IMR-90 (cell line): ENCODE data around the gene EXT2. TPM values are rescaled to one million over a fixed set of nuclear protein-coding genes. Genes with fewer than 3 reads are reported as not detected.
A peak's percentile ranks its signal among the peaks of the same experiment; 100 is the strongest.

ENCODE experiments used
- ATAC-seq: fragments of 200-7000 bp; cut with Tn5 transposase; 2 replicates; pipeline ENCODE4 v1.9.1; 2020; ENCODE audit warnings: low read depth, mild to moderate bottlenecking, moderate library complexity
- BruUV-seq: library from RNA; stranded (reverse); fragments of 400-500 nt; replicated peaks from 2 replicates; lab custom pipeline; 2021; lab: Mats Ljungman, UMichigan
- CTCF ChIA-PET: fragments of 300-600 bp; formaldehyde crosslinking; extraction: SDS; loops from one replicate; lab custom pipeline; 2021; ENCODE audit warnings: antibody characterized with exemption; lab: Yijun Ruan, JAX
- POLR2A ChIA-PET: fragments of 300-600 bp; sonication (Branson Sonifier 250); formaldehyde crosslinking; loops from one replicate; lab custom pipeline; 2022; ENCODE audit warnings: antibody characterized with exemption; ENCODE audit not compliant: unreplicated experiment; lab: Charles Lee
- DNase-seq: peaks from one replicate; pipeline ENCODE4 v3.0.0; 2013
- H2AFZ ChIP-seq: replicated peaks from 2 replicates; pipeline ENCODE3; 2013; ENCODE audit warnings: low read length, mild to moderate bottlenecking; ENCODE audit not compliant: poor library complexity
- H2AK5ac ChIP-seq: 2 replicates; pipeline ENCODE4 v1.6.1; 2013; ENCODE audit warnings: low read depth, low read length, inconsistent platforms
- H2AK9ac ChIP-seq: replicated peaks from 2 replicates; pipeline ENCODE3; 2013; ENCODE audit warnings: mild to moderate bottlenecking, low read depth, low read length, moderate library complexity; ENCODE audit not compliant: poor library complexity
- H2BK120ac ChIP-seq: 2 replicates; pipeline ENCODE4 v1.6.1; 2013; ENCODE audit warnings: low read depth, low read length, inconsistent platforms
- H2BK15ac ChIP-seq: 3 replicates; pipeline ENCODE4 v1.6.1; 2013; ENCODE audit warnings: low read depth, low read length, inconsistent platforms
- H2BK20ac ChIP-seq: 2 replicates; pipeline ENCODE4 v1.6.1; 2013; ENCODE audit warnings: low read depth, mild to moderate bottlenecking, inconsistent platforms, low read length, moderate library complexity
- H2BK5ac ChIP-seq: 2 replicates; pipeline ENCODE4 v1.6.1; 2013; ENCODE audit warnings: mild to moderate bottlenecking, low read depth, low read length, inconsistent platforms; ENCODE audit not compliant: poor library complexity, severe bottlenecking
- H3K14ac ChIP-seq: replicated peaks from 2 replicates; pipeline ENCODE4 v1.6.1; 2013; ENCODE audit warnings: low read depth, low read length, inconsistent platforms
- H3K18ac ChIP-seq: 2 replicates; pipeline ENCODE4 v1.6.1; 2013; ENCODE audit warnings: low read depth, low read length, control low read depth
- H3K23ac ChIP-seq: 2 replicates; pipeline ENCODE4 v1.6.1; 2013; ENCODE audit warnings: low read depth, low read length, inconsistent platforms
- H3K27ac ChIP-seq: 2 replicates; pipeline ENCODE4 v1.5.1; 2013; ENCODE audit warnings: mild to moderate bottlenecking, control low read depth, low read length; ENCODE audit not compliant: insufficient read depth
- H3K27me3 ChIP-seq: 2 replicates; pipeline ENCODE4 v1.6.1; 2013; ENCODE audit warnings: low read length; ENCODE audit not compliant: control insufficient read depth, insufficient read depth
- H3K36me3 ChIP-seq: 2 replicates; pipeline ENCODE4 v1.6.1; 2013; ENCODE audit warnings: low read length, mixed read lengths; ENCODE audit not compliant: control insufficient read depth, insufficient read depth
- H3K4ac ChIP-seq: 2 replicates; pipeline ENCODE4 v1.6.1; 2013; ENCODE audit warnings: low read depth, low read length, inconsistent platforms
- H3K4me1 ChIP-seq: 2 replicates; pipeline ENCODE4 v1.6.1; 2013; ENCODE audit warnings: low read length, mixed read lengths; ENCODE audit not compliant: control insufficient read depth, insufficient read depth
- H3K4me2 ChIP-seq: 2 replicates; pipeline ENCODE4 v1.6.1; 2013; ENCODE audit warnings: low read depth, mild to moderate bottlenecking, control low read depth, low read length, moderate library complexity
- H3K4me3 ChIP-seq: 2 replicates; pipeline ENCODE4 v1.5.1; 2013; ENCODE audit warnings: low read depth, mild to moderate bottlenecking, control low read depth, low read length, moderate library complexity; ENCODE audit not compliant: insufficient read depth
- H3K56ac ChIP-seq: 2 replicates; pipeline ENCODE4 v1.6.1; 2013; ENCODE audit warnings: low read length, inconsistent platforms; ENCODE audit not compliant: insufficient read depth; ENCODE audit errors: extremely low read depth
- H3K79me1 ChIP-seq, 2 experiments: 2 replicates each; pipeline ENCODE4 v1.6.1; 2013; ENCODE audit warnings: low read length in 2 of 2, inconsistent platforms in 1 of 2, low read depth in 1 of 2
- H3K9ac ChIP-seq: 2 replicates; pipeline ENCODE4 v1.6.1; 2013; ENCODE audit warnings: low read depth, low read length, control low read depth
- H3K9me1 ChIP-seq: 2 replicates; pipeline ENCODE4 v1.6.1; 2013; ENCODE audit warnings: low read length, inconsistent platforms; ENCODE audit not compliant: insufficient read depth
- H3K9me3 ChIP-seq: 2 replicates; pipeline ENCODE4 v1.6.1; 2013; ENCODE audit warnings: low read length; ENCODE audit not compliant: control insufficient read depth, insufficient read depth
- H4K20me1 ChIP-seq: 2 replicates; pipeline ENCODE4 v1.6.1; 2013; ENCODE audit warnings: low read length, inconsistent platforms; ENCODE audit not compliant: insufficient read depth
- H4K5ac ChIP-seq: 2 replicates; pipeline ENCODE4 v1.6.1; 2013; ENCODE audit warnings: mild to moderate bottlenecking, low read depth, low read length, control low read depth
- H4K8ac ChIP-seq, 2 experiments: 2 replicates each; pipeline ENCODE4 v1.6.1; 2013; ENCODE audit warnings: low read depth in 2 of 2, low read length in 2 of 2, control low read depth in 1 of 2, inconsistent platforms in 1 of 2
- H4K91ac ChIP-seq: 2 replicates; pipeline ENCODE4 v1.6.1; 2013; ENCODE audit warnings: low read depth, low read length, inconsistent platforms; ENCODE audit not compliant: insufficient read depth
- BHLHE40 ChIP-seq: fragments of 150-350 bp; IDR thresholded peaks from 2 replicates; pipeline ENCODE4 v1.6.1; 2016; ENCODE audit warnings: mild to moderate bottlenecking, low read depth, low read length
- CEBPB ChIP-seq: IDR thresholded peaks from 2 replicates; pipeline ENCODE4 v1.6.1; 2012; ENCODE audit warnings: low read depth, low read length, improper control_type of control experiment
- CHD1 ChIP-seq: IDR thresholded peaks from 2 replicates; pipeline ENCODE4 v1.6.1; 2012; ENCODE audit warnings: low read depth, low read length, improper control_type of control experiment
- ELK1 ChIP-seq: fragments of 150-350 bp; IDR thresholded peaks from 2 replicates; pipeline ENCODE4 v1.6.1; 2016; ENCODE audit warnings: low read depth, mild to moderate bottlenecking, low read length, moderate library complexity, borderline replicate concordance
- FOS ChIP-seq: fragments of 150-350 bp; IDR thresholded peaks from 2 replicates; pipeline ENCODE4 v1.6.1; 2016; ENCODE audit warnings: low read depth, low read length
- MAFK ChIP-seq: IDR thresholded peaks from 2 replicates; pipeline ENCODE4 v1.6.1; 2012; ENCODE audit warnings: low read depth, low read length, improper control_type of control experiment
- MAZ ChIP-seq: IDR thresholded peaks from 2 replicates; pipeline ENCODE4 v1.6.1; 2012; ENCODE audit warnings: low read depth, mild to moderate bottlenecking, low read length, improper control_type of control experiment, moderate library complexity, borderline replicate concordance
- MXI1 ChIP-seq: IDR thresholded peaks from 2 replicates; pipeline ENCODE4 v1.6.1; 2012; ENCODE audit warnings: low read depth, mild to moderate bottlenecking, low read length, moderate library complexity, borderline replicate concordance
- NFE2L2 ChIP-seq: fragments of 150-350 bp; IDR thresholded peaks from 2 replicates; pipeline ENCODE4 v1.6.1; 2016; ENCODE audit warnings: low read depth, mild to moderate bottlenecking, low read length
- POLR2A ChIP-seq: IDR thresholded peaks from 2 replicates; pipeline ENCODE4 v1.6.1; 2012; ENCODE audit warnings: mild to moderate bottlenecking, low read depth, low read length
- RAD21 ChIP-seq: IDR thresholded peaks from 2 replicates; pipeline ENCODE4 v1.6.1; 2012; ENCODE audit warnings: low read length, improper control_type of control experiment
- RCOR1 ChIP-seq: IDR thresholded peaks from 2 replicates; pipeline ENCODE4 v1.6.1; 2012; ENCODE audit warnings: mild to moderate bottlenecking, low read length, improper control_type of control experiment; ENCODE audit not compliant: insufficient replicate concordance
- RFX5 ChIP-seq: IDR thresholded peaks from 2 replicates; pipeline ENCODE4 v1.8.0; 2012; ENCODE audit warnings: low read depth, mild to moderate bottlenecking, low read length, moderate library complexity
- SMC3 ChIP-seq: fragments of 150-350 bp; IDR thresholded peaks from 2 replicates; pipeline ENCODE4 v1.6.1; 2016; ENCODE audit warnings: low read depth, mild to moderate bottlenecking, antibody characterized with exemption, low read length, moderate library complexity
- WGBS, 2 experiments: methylation state at CpG; one replicate each; pipeline versions ENCODE4 v1.1.5 to v1.1.7; 2013; ENCODE audit warnings: missing lambda C conversion rate in 2 of 2; ENCODE audit not compliant: insufficient read length in 1 of 2; ENCODE audit errors: extremely low coverage in 2 of 2; 5-methylcytosine and 5-hydroxymethylcytosine counted together
- dilution Hi-C: fragments of 300-500 bp; cut with HindIII; formaldehyde crosslinking; loops from one replicate; pipeline ENCODE4 v1.14.3; 2018; ENCODE audit warnings: low sequenced_read_pairs; ENCODE audit not compliant: unreplicated experiment
- in situ Hi-C: fragments of 300-500 bp; cut with MboI; formaldehyde crosslinking; loops from 3 replicates; pipeline ENCODE4 v1.14.3; 2019; ENCODE audit warnings: low sequenced_read_pairs, inconsistent platforms, mixed read lengths
- intact Hi-C: fragments of 100-400 bp; cut with micrococcal nuclease; formaldehyde crosslinking; loops from 2 replicates; pipeline ENCODE4 v1.10.0; 2022
- polyA plus RNA-seq, 3 experiments: library from polyadenylated mRNA; depleted of rRNA; stranded (reverse); fragments of >200 nt; gene quantifications; 2 replicates each; pipeline ENCODE4 v1.2.3, GENCODE V29; 2012; ENCODE audit warnings: low replicate concordance in 1 of 3
- total RNA-seq: library from RNA; depleted of rRNA; stranded (reverse); fragments of >200 nt; gene quantifications from 2 replicates; pipeline ENCODE4 v1.2.3, GENCODE V29; 2012
- TF ChIP-seq, protein P1 (sequence below): conservative IDR thresholded peaks from 2 replicates; pipeline ENCODE4 v1.5.1; 2012; ENCODE audit warnings: mild to moderate bottlenecking, low read depth, low read length, improper control_type of control experiment
- TF ChIP-seq, protein P2 (sequence below): fragments of 150-350 bp; IDR thresholded peaks from 2 replicates; pipeline ENCODE4 v1.6.1; 2017; ENCODE audit warnings: mild to moderate bottlenecking, antibody characterized with exemption, low read length, low read depth

EXT2 gene
- total and polyA plus RNA-seq, 2 of the 4 experiments (the other 2 are of a cell fraction): 75.0 to 85.3 TPM

- Histone ChIP-seq H3K4me1 (peaks cover 4% of the 10 kb centered on the region; the same call in 1 of the 2 replicates), H3K27ac (no peak overlapping the region), H2AK9ac (no peak overlapping the region), H3K4ac (no peak overlapping the region), H3K4me2 (no peak overlapping the region), H3K18ac (no peak overlapping the region), H2BK5ac (no peak overlapping the region), H3K36me3 (0 out of 2 replicates have a peak, but pooled peaks cover 1% of the 10 kb centered on the region), H3K23ac (no peak overlapping the region), H2BK120ac (no peak overlapping the region), H4K8ac (no peak overlapping the region), H2BK20ac (no peak overlapping the region), H4K20me1 (no peaks in the 10 kb centered on the region), H3K9ac (no peak overlapping the region), H3K9me1 (peaks cover 3% of the 10 kb centered on the region; the same call in 1 of the 2 replicates), H2BK15ac (no peak overlapping the region), H4K91ac (no peak overlapping the region), H2AK5ac (no peak overlapping the region), H2AFZ (no peak overlapping the region), H3K27me3 (no peaks in the 10 kb centered on the region), H3K56ac (no peak overlapping the region), H3K4me3 (no peak overlapping the region), H3K9me3 (no peaks in the 10 kb centered on the region), H3K14ac (no peak overlapping the region), H3K79me1 (peaks cover 0 to 3% of the 10 kb centered on the region in 2 experiments; a peak in 1 of 4 replicates), H4K5ac (no peak overlapping the region)
- BruUV-seq: no TSS peak
- in situ Hi-C loops (no loop called here), dilution Hi-C loops (no loop called here), intact Hi-C loops (loop anchor here (10.0 kb wide), 1 partner anchor 117 kb away; no protein-coding TSS in a partner anchor)
- ATAC-seq (peak; percentile 35; the same call in 1 of the 2 replicates), DNase-seq (peak; percentile 39)
- ChIA-PET CTCF (interaction anchor here (0.7 kb wide), 1 partner anchor 53 kb away, joined by 3 read pairs; no protein-coding TSS in a partner anchor), POLR2A (no interaction called here)
- no CpG with 5 or more reads among the region's 2 CpGs for WGBS, 2 experiments
- TF ChIP-seq RFX5: no peak
- no peak for TF ChIP-seq POLR2A
- no peak for TF ChIP-seq BHLHE40
- TF ChIP-seq ELK1: no peak
- no peak for TF ChIP-seq CEBPB
- TF ChIP-seq NFE2L2: no peak
- TF ChIP-seq RAD21: no peak
- no peak for TF ChIP-seq SMC3
- no peak for TF ChIP-seq MAFK
- no peak for TF ChIP-seq CHD1
- TF ChIP-seq, protein P1, sequence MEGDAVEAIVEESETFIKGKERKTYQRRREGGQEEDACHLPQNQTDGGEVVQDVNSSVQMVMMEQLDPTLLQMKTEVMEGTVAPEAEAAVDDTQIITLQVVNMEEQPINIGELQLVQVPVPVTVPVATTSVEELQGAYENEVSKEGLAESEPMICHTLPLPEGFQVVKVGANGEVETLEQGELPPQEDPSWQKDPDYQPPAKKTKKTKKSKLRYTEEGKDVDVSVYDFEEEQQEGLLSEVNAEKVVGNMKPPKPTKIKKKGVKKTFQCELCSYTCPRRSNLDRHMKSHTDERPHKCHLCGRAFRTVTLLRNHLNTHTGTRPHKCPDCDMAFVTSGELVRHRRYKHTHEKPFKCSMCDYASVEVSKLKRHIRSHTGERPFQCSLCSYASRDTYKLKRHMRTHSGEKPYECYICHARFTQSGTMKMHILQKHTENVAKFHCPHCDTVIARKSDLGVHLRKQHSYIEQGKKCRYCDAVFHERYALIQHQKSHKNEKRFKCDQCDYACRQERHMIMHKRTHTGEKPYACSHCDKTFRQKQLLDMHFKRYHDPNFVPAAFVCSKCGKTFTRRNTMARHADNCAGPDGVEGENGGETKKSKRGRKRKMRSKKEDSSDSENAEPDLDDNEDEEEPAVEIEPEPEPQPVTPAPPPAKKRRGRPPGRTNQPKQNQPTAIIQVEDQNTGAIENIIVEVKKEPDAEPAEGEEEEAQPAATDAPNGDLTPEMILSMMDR: no peak
- TF ChIP-seq, protein P2, sequence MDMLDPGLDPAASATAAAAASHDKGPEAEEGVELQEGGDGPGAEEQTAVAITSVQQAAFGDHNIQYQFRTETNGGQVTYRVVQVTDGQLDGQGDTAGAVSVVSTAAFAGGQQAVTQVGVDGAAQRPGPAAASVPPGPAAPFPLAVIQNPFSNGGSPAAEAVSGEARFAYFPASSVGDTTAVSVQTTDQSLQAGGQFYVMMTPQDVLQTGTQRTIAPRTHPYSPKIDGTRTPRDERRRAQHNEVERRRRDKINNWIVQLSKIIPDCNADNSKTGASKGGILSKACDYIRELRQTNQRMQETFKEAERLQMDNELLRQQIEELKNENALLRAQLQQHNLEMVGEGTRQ: no peak
- TF ChIP-seq MAZ: no peak
- no peak for TF ChIP-seq MXI1
- no peak for TF ChIP-seq RCOR1
- TF ChIP-seq FOS: no peak
These were observed 42.8 kb downstream of the EXT2 start for GRCh38 chr11:44138286-44138685.
